HG02571 (cell line): ENCODE data around the gene REN.

ENCODE experiments used
- ATAC-seq: cut with Tn5 transposase; IDR thresholded peaks from one replicate; pipeline ENCODE4 v1.9.1; 2021; ENCODE audit warnings: mild to moderate bottlenecking, moderate library complexity; ENCODE audit not compliant: unreplicated experiment

REN gene

GRCh38 chr1:204154568-204155255 is 11.4 kb downstream of the REN start:
- ATAC-seq: no peak

- ATAC-seq: no peak
Measured at GRCh38 chr1:204153667-204154066, 12.5 kb downstream of the REN start.

GRCh38 chr1:204152310-204153044 is 13.7 kb downstream of the REN start:
- no peak for ATAC-seq

GRCh38 chr1:204151552-204152309 is 14.4 kb downstream of the REN start, which contains the start of gene ETNK2:
TSS of gene ETNK2 (minus strand) at chr1:204152044. CDS start at chr1:204151852, 192 bp downstream.
- no peak for ATAC-seq

- no peak for ATAC-seq
Measured at GRCh38 chr1:204150702-204151551, 15.2 kb downstream of the REN start.

- no peak for ATAC-seq
Measured at GRCh38 chr1:204149635-204150565, 16.2 kb downstream of the REN start.

- ATAC-seq: no peak
Measured at GRCh38 chr1:204149107-204149506, 17.0 kb downstream of the REN start.

GRCh38 chr1:204147406-204148383 is 18.4 kb downstream of the REN start:
- no peak for ATAC-seq

- ATAC-seq: no peak
Measured at GRCh38 chr1:204146965-204147364, 19.2 kb downstream of the REN start.

- ATAC-seq: no peak
Measured at GRCh38 chr1:204146309-204146708, 19.8 kb downstream of the REN start.

GRCh38 chr1:204145033-204145504 is 21.1 kb downstream of the REN start:
- no peak for ATAC-seq

GRCh38 chr1:204143276-204144041 is 22.7 kb downstream of the REN start:
- no peak for ATAC-seq

GRCh38 chr1:204142032-204142974 is 23.8 kb downstream of the REN start:
- no peak for ATAC-seq

- ATAC-seq: no peak
Measured at GRCh38 chr1:204141131-204141530, 25.0 kb downstream of the REN start.

- ATAC-seq: no peak
Measured at GRCh38 chr1:204139952-204140351, 26.2 kb downstream of the REN start.

GRCh38 chr1:204139088-204139487 is 27.0 kb downstream of the REN start:
- ATAC-seq: no peak
